Measurements from ENCODE around the gene GTPBP3.
"Not testable (repeated sequence)": the region's sequence is repeated elsewhere in the genome, so short reads cannot be mapped to it uniquely, and the experiment has no call there.

GTPBP3 gene

DNA sequence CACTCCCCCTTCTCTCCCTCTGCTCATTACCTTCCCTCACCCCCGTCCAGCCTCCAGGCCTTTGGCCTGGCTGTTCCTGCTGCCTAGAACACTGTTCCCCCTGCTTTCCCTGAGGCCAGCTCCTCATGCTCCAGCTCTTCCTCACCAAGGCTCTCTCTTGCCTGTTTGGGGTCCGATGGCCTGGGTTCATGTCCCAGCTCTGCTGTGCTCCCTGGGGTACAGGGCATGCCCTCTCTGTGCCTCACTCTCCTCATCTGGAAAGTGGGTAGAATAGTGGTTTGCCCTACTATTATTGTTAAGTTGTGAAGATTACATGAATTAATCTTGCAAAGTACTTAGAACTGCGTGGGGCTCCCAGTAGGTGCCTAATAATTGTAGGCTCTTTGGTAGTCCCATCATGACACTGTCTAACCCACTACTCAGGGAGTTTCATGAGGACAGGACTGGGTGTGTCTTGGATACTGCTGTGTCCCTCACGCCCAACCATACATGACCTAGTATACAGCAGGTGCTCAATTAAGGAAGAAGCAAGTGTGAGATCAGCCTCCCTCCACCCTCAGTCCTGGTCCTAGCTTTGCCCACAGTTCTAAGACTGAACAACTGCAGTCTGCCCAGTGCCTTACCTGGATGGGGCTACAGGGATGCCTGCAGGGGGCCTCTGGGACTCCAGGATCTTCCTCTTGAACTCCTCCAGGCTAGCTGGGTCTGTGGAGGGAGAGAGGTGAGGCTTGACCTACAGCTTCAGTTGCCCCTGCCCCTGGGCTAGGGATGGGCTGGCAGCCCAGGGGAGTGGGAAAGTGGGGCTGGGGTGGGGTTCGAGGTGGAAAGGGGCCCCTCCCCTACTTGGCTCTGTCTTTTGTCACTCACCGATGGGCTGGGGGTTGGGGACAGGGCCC is 22.8 kb downstream of the GTPBP3 start:
- Histone ChIP-seq H3K27me3 (ENCODE audit: insufficient read depth, low read length, poor library complexity, severe bottlenecking) (no peaks in the 10 kb centered on the region), H3K4me1 (ENCODE audit: insufficient read depth, low read length, poor library complexity, severe bottlenecking) (no peaks in the 10 kb centered on the region), H3K9me3 (ENCODE audit: insufficient read depth, low read depth, low read length) (no peaks in the 10 kb centered on the region), H3K36me3 (ENCODE audit: insufficient read depth, low read length) (no peaks in the 10 kb centered on the region), H3K4me3 (ENCODE audit: low read length, poor library complexity, severe bottlenecking) (no peak overlapping the region), H3F3A (ENCODE audit: low read depth) (no peaks in the 10 kb centered on the region), H2AFZ (ENCODE audit: low read length) (no peak overlapping the region), H3K9ac (ENCODE audit: low read depth, low read length, poor library complexity, severe bottlenecking) (no peak overlapping the region), H3K4me2 (ENCODE audit: low read depth, low read length, poor library complexity, severe bottlenecking) (no peak overlapping the region), H4K20me1 (ENCODE audit: insufficient read depth, low read length, poor library complexity, severe bottlenecking) (no peaks in the 10 kb centered on the region), H3K79me2 (ENCODE audit: insufficient read depth, low read length) (no peaks in the 10 kb centered on the region), H3K9me2 (replicated peaks; ENCODE audit: low read depth, low read length) (no peaks in the 10 kb centered on the region)
- TF ChIP-seq EZH2phosphoT487 (IDR thresholded peaks at IDR 0.05; ENCODE audit: borderline replicate concordance) = no peak
- TF ChIP-seq, protein P1, sequence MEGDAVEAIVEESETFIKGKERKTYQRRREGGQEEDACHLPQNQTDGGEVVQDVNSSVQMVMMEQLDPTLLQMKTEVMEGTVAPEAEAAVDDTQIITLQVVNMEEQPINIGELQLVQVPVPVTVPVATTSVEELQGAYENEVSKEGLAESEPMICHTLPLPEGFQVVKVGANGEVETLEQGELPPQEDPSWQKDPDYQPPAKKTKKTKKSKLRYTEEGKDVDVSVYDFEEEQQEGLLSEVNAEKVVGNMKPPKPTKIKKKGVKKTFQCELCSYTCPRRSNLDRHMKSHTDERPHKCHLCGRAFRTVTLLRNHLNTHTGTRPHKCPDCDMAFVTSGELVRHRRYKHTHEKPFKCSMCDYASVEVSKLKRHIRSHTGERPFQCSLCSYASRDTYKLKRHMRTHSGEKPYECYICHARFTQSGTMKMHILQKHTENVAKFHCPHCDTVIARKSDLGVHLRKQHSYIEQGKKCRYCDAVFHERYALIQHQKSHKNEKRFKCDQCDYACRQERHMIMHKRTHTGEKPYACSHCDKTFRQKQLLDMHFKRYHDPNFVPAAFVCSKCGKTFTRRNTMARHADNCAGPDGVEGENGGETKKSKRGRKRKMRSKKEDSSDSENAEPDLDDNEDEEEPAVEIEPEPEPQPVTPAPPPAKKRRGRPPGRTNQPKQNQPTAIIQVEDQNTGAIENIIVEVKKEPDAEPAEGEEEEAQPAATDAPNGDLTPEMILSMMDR (conservative IDR thresholded peaks at IDR 0.05; ENCODE audit: low read length) = no peak

- H3F3A ChIP-seq (ENCODE audit: low read depth); H3K9ac ChIP-seq (ENCODE audit: low read depth, low read length, poor library complexity, severe bottlenecking); H2AFZ ChIP-seq (ENCODE audit: low read length); H3K4me2 ChIP-seq (ENCODE audit: low read depth, low read length, poor library complexity, severe bottlenecking); H3K27me3 ChIP-seq (ENCODE audit: insufficient read depth, low read length, poor library complexity, severe bottlenecking); H3K9me2 ChIP-seq (replicated peaks; ENCODE audit: low read depth, low read length); H4K20me1 ChIP-seq (ENCODE audit: insufficient read depth, low read length, poor library complexity, severe bottlenecking); H3K79me2 ChIP-seq (ENCODE audit: insufficient read depth, low read length); H3K4me3 ChIP-seq (ENCODE audit: low read length, poor library complexity, severe bottlenecking); H3K4me1 ChIP-seq (ENCODE audit: insufficient read depth, low read length, poor library complexity, severe bottlenecking); H3K9me3 ChIP-seq (ENCODE audit: insufficient read depth, low read depth, low read length); H3K36me3 ChIP-seq (ENCODE audit: insufficient read depth, low read length): not testable (repeated sequence)
These were observed 26.7 kb downstream of the GTPBP3 start for GRCh38 chr19:17363852-17364605.

- Histone ChIP-seq H4K20me1 (ENCODE audit: insufficient read depth, low read length, poor library complexity, severe bottlenecking) (no peaks in the 10 kb centered on the region), H2AFZ (ENCODE audit: low read length) (no peak overlapping the region), H3K36me3 (ENCODE audit: insufficient read depth, low read length) (no peaks in the 10 kb centered on the region), H3K9ac (ENCODE audit: low read depth, low read length, poor library complexity, severe bottlenecking) (no peak overlapping the region), H3K9me3 (ENCODE audit: insufficient read depth, low read depth, low read length) (no peaks in the 10 kb centered on the region), H3K27me3 (ENCODE audit: insufficient read depth, low read length, poor library complexity, severe bottlenecking) (no peaks in the 10 kb centered on the region), H3F3A (ENCODE audit: low read depth) (no peaks in the 10 kb centered on the region; the same call in 1 of the 2 replicates), H3K9me2 (replicated peaks; ENCODE audit: low read depth, low read length) (no peaks in the 10 kb centered on the region), H3K4me1 (ENCODE audit: insufficient read depth, low read length, poor library complexity, severe bottlenecking) (no peaks in the 10 kb centered on the region), H3K79me2 (ENCODE audit: insufficient read depth, low read length) (no peaks in the 10 kb centered on the region), H3K4me3 (ENCODE audit: low read length, poor library complexity, severe bottlenecking) (no peak overlapping the region), H3K4me2 (ENCODE audit: low read depth, low read length, poor library complexity, severe bottlenecking) (no peak overlapping the region)
- TF ChIP-seq EZH2phosphoT487 (IDR thresholded peaks at IDR 0.05; ENCODE audit: borderline replicate concordance) = no peak
- TF ChIP-seq, protein P1 (conservative IDR thresholded peaks at IDR 0.05; ENCODE audit: low read length) = no peak
These were observed 28.0 kb downstream of the GTPBP3 start for GRCh38 chr19:17365361-17365760.
